ENCODE data around the gene RYR2.

RYR2 gene

GRCh38 chr1:237179503-237179902 lies 137.5 kb downstream of the RYR2 start:
- H3K36me3 Mint-ChIP-seq, result peaks cover 2% of the 10 kb centered on the region
- no peak overlapping the region for H3K4me3 Mint-ChIP-seq
- H3K27me3 Mint-ChIP-seq, result peaks cover 3% of the 10 kb centered on the region
- H3K4me1 Mint-ChIP-seq, result no peaks in the 10 kb centered on the region
- H3K27ac Mint-ChIP-seq, result no peak overlapping the region
- H3K9me3 Mint-ChIP-seq, result no peaks in the 10 kb centered on the region

- peaks cover 3% of the 10 kb centered on the region for H3K27me3 Mint-ChIP-seq
- H3K27ac Mint-ChIP-seq, result no peak overlapping the region
- no peaks in the 10 kb centered on the region for H3K9me3 Mint-ChIP-seq
- peaks cover 2% of the 10 kb centered on the region for H3K36me3 Mint-ChIP-seq
- H3K4me1 Mint-ChIP-seq, result no peaks in the 10 kb centered on the region
- no peak overlapping the region for H3K4me3 Mint-ChIP-seq
Measured at GRCh38 chr1:237180256-237180655, 138.3 kb downstream of the RYR2 start.

- H3K27ac Mint-ChIP-seq, result no peak overlapping the region
- H3K36me3 Mint-ChIP-seq, result peaks cover 2% of the 10 kb centered on the region
- H3K4me1 Mint-ChIP-seq, result no peaks in the 10 kb centered on the region
- peaks cover 3% of the 10 kb centered on the region for H3K27me3 Mint-ChIP-seq
- H3K9me3 Mint-ChIP-seq, result no peaks in the 10 kb centered on the region
- H3K4me3 Mint-ChIP-seq, result no peak overlapping the region
Measured at GRCh38 chr1:237181743-237182317, 139.8 kb downstream of the RYR2 start.

GRCh38 chr1:237183963-237184540 lies 142.1 kb downstream of the RYR2 start:
- H3K27me3 Mint-ChIP-seq, result peaks cover 3% of the 10 kb centered on the region
- no peaks in the 10 kb centered on the region for H3K4me1 Mint-ChIP-seq
- no peaks in the 10 kb centered on the region for H3K9me3 Mint-ChIP-seq
- H3K36me3 Mint-ChIP-seq, result peaks cover 2% of the 10 kb centered on the region
- no peak overlapping the region for H3K27ac Mint-ChIP-seq
- no peak overlapping the region for H3K4me3 Mint-ChIP-seq

- no peaks in the 10 kb centered on the region for H3K27me3 Mint-ChIP-seq
- no peak overlapping the region for H3K27ac Mint-ChIP-seq
- no peaks in the 10 kb centered on the region for H3K9me3 Mint-ChIP-seq
- H3K4me3 Mint-ChIP-seq, result no peak overlapping the region
- H3K36me3 Mint-ChIP-seq, result peaks cover 2% of the 10 kb centered on the region
- H3K4me1 Mint-ChIP-seq, result no peaks in the 10 kb centered on the region
Measured at GRCh38 chr1:237186675-237187074, 144.7 kb downstream of the RYR2 start.

- no peak overlapping the region for H3K4me3 Mint-ChIP-seq
- no peaks in the 10 kb centered on the region for H3K4me1 Mint-ChIP-seq
- no peaks in the 10 kb centered on the region for H3K9me3 Mint-ChIP-seq
- H3K27me3 Mint-ChIP-seq, result peaks cover 1% of the 10 kb centered on the region
- no peak overlapping the region for H3K27ac Mint-ChIP-seq
- no peaks in the 10 kb centered on the region for H3K36me3 Mint-ChIP-seq
Measured at GRCh38 chr1:237187842-237188241, 145.9 kb downstream of the RYR2 start.

- H3K9me3 Mint-ChIP-seq, result no peaks in the 10 kb centered on the region
- H3K27me3 Mint-ChIP-seq, result peaks cover 1% of the 10 kb centered on the region
- H3K27ac Mint-ChIP-seq, result no peak overlapping the region
- H3K4me3 Mint-ChIP-seq, result no peak overlapping the region
- H3K36me3 Mint-ChIP-seq, result no peaks in the 10 kb centered on the region
- no peaks in the 10 kb centered on the region for H3K4me1 Mint-ChIP-seq
Measured at GRCh38 chr1:237191403-237191802, 149.4 kb downstream of the RYR2 start.

- H3K9me3 Mint-ChIP-seq, result no peaks in the 10 kb centered on the region
- no peaks in the 10 kb centered on the region for H3K4me1 Mint-ChIP-seq
- no peaks in the 10 kb centered on the region for H3K36me3 Mint-ChIP-seq
- H3K4me3 Mint-ChIP-seq, result no peak overlapping the region
- H3K27ac Mint-ChIP-seq, result no peak overlapping the region
- no peaks in the 10 kb centered on the region for H3K27me3 Mint-ChIP-seq
Measured at GRCh38 chr1:237197470-237198425, 155.8 kb downstream of the RYR2 start.

GRCh38 chr1:237199026-237199425 lies 157.0 kb downstream of the RYR2 start:
- Mint-ChIP-seq H3K27me3 (no peaks in the 10 kb centered on the region), H3K4me1 (no peaks in the 10 kb centered on the region), H3K36me3 (no peaks in the 10 kb centered on the region), H3K9me3 (no peaks in the 10 kb centered on the region), H3K4me3 (no peak overlapping the region), H3K27ac (no peak overlapping the region)

GRCh38 chr1:237201155-237201554 lies 159.2 kb downstream of the RYR2 start:
- no peaks in the 10 kb centered on the region for H3K4me1 Mint-ChIP-seq
- H3K4me3 Mint-ChIP-seq, result no peak overlapping the region
- no peaks in the 10 kb centered on the region for H3K36me3 Mint-ChIP-seq
- no peaks in the 10 kb centered on the region for H3K27me3 Mint-ChIP-seq
- H3K27ac Mint-ChIP-seq, result no peak overlapping the region
- no peaks in the 10 kb centered on the region for H3K9me3 Mint-ChIP-seq

- Mint-ChIP-seq H3K4me1 (no peaks in the 10 kb centered on the region), H3K36me3 (no peaks in the 10 kb centered on the region), H3K27ac (no peak overlapping the region), H3K4me3 (no peak overlapping the region), H3K9me3 (no peaks in the 10 kb centered on the region), H3K27me3 (no peaks in the 10 kb centered on the region)
Measured at GRCh38 chr1:237204841-237205240, 162.9 kb downstream of the RYR2 start.

GRCh38 chr1:237205400-237206064 lies 163.5 kb downstream of the RYR2 start:
- Mint-ChIP-seq H3K27ac (no peak overlapping the region), H3K4me3 (no peak overlapping the region), H3K9me3 (no peaks in the 10 kb centered on the region), H3K36me3 (no peaks in the 10 kb centered on the region), H3K4me1 (no peaks in the 10 kb centered on the region), H3K27me3 (no peaks in the 10 kb centered on the region)

- Mint-ChIP-seq H3K27me3 (no peaks in the 10 kb centered on the region), H3K27ac (no peak overlapping the region), H3K4me1 (no peaks in the 10 kb centered on the region)
Measured at GRCh38 chr1:237206065-237206414, 164.1 kb downstream of the RYR2 start.

GRCh38 chr1:237211031-237211430 lies 169.0 kb downstream of the RYR2 start:
- H3K9me3 Mint-ChIP-seq, result no peaks in the 10 kb centered on the region

More at GRCh38 chr1:237206065-237206414, 164.1 kb downstream of the RYR2 start:
- Mint-ChIP-seq H3K9me3 (no peaks in the 10 kb centered on the region), H3K36me3 (no peaks in the 10 kb centered on the region), H3K4me3 (no peak overlapping the region)

GRCh38 chr1:237211540-237211939 lies 169.6 kb downstream of the RYR2 start:
- Mint-ChIP-seq H3K9me3 (no peaks in the 10 kb centered on the region), H3K27me3 (no peaks in the 10 kb centered on the region), H3K36me3 (no peaks in the 10 kb centered on the region), H3K4me3 (no peak overlapping the region), H3K4me1 (no peaks in the 10 kb centered on the region), H3K27ac (no peak overlapping the region)

More at GRCh38 chr1:237211031-237211430, 169.0 kb downstream of the RYR2 start:
- H3K4me1 Mint-ChIP-seq, result no peaks in the 10 kb centered on the region
- no peaks in the 10 kb centered on the region for H3K36me3 Mint-ChIP-seq
- H3K27me3 Mint-ChIP-seq, result no peaks in the 10 kb centered on the region
- H3K27ac Mint-ChIP-seq, result no peak overlapping the region
- H3K4me3 Mint-ChIP-seq, result no peak overlapping the region
